GM04504 (cell line): ENCODE data around the gene KCND1.

Experiments used
- DNase-seq: peaks from one replicate; pipeline ENCODE4 v3.0.0-alpha.2; 2012; ENCODE audit warnings: low read depth

Gene KCND1

DNA sequence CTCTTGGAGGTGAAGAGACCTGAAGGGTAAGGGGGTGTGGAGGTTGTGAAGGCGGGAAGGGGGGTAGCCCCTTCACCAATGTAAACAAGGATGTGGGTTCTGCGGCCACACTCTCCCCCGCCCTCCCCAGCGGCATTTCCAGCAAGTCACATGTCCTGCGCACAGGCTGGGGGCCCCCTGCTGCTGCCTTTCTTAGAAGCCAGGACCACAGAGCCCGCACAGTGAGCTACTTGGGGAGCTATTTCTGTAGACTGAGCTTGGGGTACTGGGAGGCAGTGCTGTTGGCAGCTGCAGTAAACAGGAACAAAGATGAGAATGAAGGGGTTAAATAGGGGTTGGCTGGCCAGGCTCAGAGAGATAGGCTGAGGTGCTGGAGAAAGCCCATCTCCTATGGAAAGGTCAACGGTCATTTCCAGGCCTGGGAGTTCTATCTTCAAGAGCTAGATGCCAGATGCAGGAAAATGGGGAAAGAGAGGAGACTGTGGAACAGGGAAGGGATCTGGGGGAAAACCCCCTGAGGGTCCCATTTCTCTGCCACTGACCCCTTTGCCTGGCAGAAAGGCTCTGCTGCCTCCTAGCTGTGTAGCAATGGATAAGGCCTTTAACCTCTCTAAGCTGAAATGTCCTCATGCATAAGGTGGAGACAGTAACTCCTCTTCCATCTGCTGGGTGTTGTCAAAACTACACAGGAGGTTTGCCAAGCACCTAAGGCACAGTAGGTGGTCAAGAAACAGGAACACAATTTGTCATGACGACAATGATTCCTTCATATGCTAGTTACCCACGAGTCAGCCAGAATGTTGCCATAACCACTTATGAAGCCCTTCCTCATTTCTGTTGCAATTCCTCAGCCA lies 34.4 kb downstream of the KCND1 start:
- DNase-seq = no peak

DNA sequence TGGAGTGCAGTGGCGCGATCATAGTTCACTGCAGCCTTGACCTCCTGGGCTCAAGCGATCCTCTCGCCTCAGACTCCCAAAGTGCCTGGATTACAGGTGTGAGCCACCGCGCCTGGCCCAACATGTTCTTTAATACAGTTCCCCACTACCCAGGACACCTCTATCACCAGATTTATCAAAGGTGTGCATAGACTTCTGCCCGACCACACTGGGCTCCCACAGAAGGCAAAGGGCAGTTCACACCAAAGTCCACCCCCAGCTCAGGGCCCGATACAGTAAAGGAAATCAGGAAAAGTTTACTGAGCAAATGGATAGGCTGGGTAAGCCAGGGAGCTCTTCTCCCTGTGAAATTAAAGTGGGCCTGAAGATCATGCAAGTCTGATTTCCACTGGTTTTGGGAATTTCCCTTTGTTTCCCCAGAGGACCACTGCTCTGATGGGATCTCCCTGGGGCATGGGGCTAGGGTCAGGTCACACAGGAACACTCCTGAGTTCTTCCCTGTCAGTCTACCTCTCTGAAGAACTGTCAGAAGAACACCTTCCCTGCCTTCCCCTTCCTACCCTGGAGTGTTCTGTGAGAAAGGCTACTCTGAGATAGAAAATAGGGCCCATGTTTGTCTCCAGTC lies 35.1 kb downstream of the KCND1 start:
- DNase-seq = no peak

DNA sequence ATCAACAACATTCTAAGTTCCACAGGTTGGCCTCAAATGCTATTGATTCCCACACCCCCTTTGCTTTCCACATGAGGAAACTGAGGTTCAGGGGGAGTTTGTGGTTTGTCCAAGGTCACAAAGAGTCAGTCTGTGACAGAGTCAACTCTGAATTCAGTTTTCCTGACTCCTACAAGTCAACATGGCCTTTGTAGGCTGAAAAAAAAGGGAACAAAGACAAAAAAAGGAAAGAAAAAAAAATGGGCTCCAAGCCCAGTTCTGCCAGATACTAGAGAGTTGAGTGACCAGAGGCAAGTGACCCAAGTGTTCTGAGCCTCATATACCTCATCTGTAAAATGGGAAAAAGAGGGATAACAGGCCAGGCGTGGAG lies 36.4 kb downstream of the KCND1 start:
- no peak for DNase-seq

DNA sequence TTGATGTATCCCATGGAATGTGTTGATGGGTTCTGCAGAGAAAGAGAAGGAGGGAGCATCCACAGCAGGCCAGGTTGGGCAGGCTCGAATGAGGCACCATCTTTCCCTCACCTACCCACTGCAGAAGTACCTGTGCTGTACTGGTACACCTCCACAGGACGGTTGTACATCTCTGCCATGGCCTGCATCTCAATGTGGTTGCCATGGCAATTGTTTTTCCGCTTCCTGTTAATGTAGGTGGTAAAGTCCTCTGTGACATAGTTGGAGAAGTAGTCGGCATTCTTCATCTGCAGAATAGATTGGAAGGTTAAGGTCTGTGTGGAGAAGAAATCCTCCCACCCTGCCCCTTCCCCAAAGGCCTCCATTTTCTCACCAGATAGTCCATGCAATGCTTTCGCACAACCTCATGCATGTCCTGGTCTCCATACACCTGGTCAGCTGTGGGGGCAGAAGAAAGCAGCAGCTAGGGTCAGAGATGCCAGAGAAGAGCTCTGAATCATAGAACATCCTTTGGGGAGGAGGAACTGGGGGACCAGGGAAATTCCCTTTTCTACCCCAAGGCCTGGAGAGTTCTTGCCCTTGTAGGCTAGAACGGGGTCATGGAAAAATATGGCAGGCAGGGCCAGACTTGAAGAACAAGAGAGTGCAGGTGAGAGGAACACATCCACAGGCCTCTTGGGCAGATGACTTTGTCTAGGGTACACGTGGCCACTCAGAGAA lies 36.9 kb downstream of the KCND1 start:
- no peak for DNase-seq

DNA sequence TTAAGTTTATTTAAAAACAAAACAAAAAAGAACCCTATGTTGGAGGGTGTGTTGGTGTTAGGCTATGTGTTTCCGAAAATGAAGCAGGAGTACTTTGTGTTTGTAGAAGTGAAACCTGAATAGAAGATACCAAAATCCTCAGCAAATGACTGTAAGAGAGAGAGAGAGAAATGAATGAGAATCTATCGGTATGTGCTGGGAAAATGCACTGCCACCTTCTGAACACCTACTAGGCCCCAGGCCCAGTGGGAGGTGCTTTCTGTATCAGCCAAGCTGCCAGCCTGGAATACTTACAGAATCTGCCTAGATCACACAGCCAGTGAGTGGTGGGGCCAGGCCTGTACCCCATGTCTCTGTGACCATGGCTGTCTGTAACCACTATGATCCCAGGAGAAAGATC lies 37.9 kb downstream of the KCND1 start:
- no peak for DNase-seq

DNA sequence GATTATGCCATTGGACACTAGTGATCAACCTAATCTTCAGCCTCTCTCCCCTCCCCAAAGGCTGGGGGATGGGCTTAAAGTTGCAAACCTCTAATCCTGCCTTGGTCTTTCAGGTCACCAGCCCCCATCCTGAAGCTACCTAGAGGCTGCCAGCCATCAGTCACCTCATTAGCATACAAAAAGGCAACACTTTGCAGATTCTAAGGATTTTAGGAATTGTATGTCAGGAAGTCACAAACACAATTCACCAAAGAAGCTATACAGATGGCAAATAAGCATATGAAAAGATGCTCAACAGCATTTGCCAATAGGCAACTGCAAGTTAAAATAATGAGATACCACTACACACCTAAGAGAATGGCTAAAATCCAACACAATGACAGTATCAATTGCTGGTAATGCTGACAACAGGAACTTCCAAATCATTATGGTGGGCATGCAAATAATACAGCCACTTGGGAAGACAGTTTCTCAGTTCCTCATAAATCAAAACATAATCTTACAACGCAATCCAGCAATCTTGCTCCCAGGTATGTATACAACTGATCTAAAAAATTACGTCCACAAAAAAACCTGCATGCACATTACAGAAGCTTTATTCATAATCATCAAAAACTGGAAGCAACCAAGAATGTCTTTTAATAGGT lies 43.8 kb downstream of the KCND1 start:
- no peak for DNase-seq

DNA sequence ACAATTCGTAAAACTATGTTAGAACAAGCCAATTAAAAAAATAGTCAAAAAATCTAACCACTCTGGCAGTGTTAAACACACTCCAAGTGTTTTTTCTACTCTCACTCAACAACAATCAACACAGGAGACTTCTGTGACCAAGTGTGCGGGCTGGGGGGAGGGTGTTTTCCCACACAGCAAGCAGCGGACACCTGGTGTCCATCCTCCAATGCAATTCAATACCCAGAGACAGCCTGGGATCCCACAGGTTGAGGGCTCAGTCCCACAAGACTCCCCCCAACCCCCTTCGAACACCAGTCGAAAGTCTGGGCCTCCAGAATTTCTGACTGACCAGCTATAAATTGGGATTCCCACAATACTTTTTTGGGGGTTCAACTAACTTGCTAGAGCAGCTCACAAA lies 44.5 kb downstream of the KCND1 start:
- DNase-seq = no peak

DNA sequence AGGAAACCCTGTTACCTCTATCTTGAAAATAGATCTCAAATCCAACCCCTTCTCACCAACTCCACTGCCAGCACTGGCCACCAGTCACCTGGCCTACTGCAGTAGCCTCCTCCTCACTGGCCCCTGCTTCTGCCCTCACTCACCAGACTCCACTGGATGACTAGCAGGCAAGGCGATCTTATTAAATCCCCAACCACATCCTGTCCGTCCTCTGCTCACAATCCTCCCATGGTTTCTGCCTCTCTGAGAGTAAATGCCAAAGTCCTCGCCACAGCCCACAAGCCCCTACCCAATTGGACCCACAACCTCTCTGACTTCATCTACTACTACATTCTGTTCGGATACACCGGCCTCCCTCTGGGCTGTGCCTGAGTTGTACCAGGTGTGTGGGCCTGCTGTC lies 47.4 kb downstream of the KCND1 start:
- no peak for DNase-seq

DNA sequence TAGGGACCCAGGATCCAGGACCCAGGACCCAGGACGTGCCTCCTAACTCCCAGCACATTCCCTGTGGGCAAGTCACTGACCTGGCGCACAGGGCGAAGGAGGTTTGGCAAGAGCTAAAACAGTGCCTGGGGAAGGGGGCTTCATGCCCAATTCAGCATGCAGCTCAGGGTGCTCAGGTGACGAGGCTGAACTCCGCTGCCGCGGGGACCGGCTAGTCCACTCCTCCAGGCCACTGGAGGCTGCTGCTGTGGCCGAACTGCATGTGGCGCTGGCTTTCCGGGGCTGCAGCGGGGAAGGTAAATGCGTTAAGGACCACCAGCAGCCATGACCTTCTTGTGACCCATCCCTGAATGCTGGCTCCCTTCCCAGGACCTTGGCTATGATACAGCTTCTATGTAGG lies 47.9 kb downstream of the KCND1 start:
- no peak for DNase-seq

DNA sequence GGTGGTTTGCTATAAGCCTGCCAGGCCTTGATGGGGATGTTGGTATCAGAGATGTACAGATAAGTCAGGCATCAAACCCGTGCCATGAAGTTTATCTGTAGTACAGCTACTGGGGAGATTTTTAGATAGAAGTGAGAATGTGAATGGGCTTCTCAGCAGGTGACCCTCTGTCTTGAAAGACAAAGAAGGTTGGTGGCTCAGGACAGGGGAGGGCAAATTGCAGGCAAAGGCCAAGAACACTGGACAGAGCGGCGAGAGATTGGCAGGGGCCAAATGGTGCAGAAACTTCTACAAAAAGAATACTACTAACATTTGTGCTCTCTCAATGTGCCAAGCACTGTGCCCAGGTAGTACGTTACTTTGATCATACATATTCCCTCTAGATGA lies 50.9 kb downstream of the KCND1 start:
- no peak for DNase-seq

DNA sequence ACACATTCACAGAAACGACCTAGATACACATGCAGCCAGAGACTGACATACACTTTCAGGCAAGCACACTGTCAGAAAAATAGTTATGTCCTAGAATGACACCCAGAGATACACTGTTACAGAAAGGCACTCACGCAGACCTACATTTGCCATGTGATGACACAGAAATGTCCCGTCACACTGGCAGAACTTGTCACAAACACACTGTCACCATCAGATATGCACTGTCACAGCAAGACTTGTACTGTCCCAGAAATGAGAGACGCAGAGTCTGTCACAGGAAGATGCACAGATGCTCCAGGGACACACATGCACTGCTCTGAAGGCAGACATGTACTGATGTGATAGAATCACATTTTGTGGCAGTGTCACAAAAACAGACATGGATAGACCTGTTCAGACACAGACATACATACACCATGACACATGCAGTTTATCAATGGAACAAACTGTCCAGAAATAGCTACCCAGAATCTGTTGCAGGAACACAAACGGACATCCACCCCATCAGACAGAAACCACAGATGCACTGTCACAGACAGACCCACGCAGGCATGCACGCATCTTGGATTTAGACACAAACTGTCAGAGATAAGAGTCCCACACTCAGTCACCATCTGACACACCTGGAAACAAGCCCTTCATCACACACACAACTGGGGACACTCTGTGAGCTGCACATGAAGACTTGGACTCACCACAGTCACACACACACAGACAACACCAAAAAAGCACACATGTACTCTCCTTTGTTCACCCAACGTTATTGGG lies 51.5 kb downstream of the KCND1 start:
- no peak for DNase-seq

DNA sequence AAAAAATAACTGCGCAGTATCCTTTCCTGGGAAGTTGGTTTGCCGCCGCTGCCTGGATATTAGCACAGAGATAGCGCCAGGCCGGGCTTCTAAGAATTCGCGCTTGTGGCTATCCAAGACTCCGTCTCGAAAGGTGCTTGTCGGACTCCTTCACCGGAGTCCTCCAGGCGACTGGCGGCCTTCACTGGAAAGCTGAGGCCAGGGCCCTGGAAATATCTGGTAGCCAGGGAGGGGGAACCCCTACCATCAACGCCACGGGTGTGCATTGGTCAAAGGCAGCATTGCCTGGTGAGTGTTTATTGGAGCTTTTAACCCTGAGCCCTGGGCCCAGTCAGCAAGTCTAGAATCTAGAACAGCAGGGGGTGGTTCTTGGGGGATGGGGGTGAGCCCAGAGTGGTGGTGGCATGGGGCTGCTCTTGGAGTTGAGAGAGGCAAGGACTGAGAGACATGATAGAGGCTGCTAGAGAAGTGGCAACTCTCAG lies 52.2 kb downstream of the KCND1 start:
- DNase-seq = no peak

DNA sequence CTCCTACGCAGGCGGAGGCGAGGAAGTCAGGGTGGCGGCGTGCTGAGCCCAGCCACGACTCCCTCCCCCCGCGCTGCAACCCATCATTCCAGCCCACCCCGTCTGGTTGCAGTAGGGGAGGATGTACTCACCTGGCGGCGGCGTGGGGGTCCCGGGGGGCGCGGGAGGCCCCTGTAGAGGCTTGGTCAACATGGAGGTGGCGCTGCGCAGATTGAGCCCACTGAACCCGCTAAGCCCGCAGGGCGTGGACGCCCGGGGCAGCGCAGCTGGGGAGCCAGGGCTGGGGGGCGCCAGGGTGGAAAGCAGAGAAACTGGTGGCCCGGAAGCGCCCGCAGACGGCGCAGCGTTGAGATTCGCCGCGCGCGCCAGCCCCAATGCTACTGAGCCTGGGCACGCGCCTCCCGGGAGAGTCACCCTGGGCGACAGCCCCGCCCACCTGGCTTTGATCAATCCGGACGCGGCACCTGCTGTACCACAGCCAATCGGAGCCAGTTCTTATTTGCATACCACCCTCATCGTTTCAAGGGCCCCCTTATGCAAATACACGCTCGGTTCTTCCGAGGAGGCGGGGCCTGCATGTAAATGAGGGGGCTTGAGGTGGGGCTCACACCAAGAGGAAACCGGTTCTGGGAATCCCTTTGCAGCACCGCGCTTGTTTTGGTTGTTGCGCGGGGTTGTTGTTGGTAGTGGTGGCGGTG lies 52.9 kb downstream of the KCND1 start, which contains the start of gene PIM2:
TSS of gene PIM2 (minus strand) at position 382 of the 698 bp plus-strand sequence. CDS start at position 192, 190 bp downstream.
- no peak for DNase-seq

DNA sequence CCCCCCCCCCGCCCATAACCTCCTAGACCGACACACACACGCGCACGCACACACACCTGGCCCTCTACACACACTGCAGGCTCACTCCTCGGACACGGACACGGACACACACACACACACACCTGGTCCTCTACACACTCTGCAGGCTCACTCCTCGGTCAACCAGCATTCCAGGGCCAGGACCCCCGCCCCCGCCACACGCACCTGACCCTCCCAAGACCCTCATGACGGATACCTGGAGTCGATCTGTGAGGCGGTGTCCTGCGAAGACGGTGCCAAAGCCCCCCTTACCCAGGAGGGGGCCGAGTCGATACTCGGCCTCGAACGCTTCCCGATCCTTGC lies 53.4 kb downstream of the KCND1 start:
- DNase-seq = no peak

DNA sequence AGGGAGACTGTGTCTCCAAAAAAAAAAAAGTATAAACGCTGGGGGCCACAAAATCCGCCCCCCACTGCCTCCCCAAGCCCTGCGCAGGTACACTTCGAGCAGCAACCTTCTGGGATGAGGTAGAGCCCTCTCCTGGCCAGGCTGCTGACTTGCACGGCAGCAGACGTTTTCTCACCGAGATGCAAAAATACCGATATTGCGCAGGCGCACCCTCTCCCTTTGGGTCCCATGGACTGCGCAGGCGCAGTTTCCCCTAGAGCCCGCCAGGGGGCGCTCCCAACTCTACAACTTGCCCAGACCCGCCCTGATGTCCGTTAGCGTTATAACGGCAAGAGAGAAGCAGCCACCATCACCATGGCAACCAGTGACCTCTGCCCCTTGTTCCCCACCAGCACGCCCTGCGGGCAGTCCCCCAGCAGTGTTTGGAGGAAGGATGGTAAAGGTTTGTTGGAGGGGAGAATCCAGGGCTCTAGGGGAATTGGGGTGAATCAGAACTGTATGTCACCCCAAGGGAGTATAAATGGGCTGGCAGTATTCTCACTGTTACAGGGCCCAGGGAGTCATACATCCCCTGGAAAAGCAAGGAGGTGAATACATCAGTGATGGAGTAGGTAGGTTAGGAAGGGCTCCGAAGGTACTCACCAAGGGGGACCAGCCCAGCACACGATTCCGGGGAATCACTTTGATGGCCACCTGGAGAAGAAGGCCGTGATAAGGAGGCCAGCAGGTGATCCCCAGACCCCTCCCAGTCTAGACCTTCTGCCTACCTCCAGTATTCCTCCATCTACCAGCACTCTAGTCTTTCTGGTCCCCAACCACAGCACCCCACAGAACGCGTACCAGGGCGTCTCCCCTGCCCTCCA lies 54.3 kb downstream of the KCND1 start:
- peak; percentile 69 for DNase-seq

DNA sequence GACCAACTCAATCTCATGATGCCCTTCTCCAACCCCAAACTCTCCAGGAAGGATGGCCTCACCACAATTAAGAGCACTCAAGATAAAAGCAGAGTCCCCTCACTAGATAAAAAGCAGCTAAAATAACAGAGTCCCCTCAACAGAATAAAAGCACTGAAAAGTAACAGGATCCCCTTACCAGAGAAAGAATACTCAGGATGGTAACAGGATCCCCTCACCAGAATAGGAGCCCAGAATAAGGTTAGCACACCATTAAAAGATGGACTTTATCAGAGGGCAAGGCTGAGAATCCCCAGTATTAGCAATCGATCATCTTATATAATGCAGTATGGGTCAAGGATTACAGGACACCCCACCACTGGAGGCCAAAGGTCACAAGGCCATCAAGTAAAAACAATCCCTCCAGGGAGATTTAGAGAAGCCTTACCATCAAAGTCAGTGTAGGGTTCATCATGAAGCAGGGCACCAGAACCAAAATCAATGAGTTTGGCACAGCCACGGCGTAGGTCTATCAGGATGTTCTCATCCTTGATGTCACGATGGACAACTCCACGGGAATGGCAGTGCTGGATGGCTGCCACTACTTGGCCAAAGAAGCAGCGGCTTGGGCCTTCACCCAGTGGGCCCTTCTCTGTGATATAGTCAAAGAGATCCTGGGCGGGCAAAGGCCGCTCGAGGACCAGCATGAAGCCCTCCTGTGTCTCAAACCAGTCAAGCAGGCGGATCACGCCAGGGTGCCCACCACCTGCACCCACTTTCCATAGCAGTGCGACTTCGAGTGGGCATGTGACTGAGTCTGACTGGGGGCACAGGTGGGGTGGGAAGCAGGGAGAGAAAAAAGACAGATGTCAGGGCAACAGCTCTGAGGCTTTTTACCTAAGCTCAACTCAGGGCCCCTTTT lies 56.8 kb downstream of the KCND1 start:
- DNase-seq = no peak

DNA sequence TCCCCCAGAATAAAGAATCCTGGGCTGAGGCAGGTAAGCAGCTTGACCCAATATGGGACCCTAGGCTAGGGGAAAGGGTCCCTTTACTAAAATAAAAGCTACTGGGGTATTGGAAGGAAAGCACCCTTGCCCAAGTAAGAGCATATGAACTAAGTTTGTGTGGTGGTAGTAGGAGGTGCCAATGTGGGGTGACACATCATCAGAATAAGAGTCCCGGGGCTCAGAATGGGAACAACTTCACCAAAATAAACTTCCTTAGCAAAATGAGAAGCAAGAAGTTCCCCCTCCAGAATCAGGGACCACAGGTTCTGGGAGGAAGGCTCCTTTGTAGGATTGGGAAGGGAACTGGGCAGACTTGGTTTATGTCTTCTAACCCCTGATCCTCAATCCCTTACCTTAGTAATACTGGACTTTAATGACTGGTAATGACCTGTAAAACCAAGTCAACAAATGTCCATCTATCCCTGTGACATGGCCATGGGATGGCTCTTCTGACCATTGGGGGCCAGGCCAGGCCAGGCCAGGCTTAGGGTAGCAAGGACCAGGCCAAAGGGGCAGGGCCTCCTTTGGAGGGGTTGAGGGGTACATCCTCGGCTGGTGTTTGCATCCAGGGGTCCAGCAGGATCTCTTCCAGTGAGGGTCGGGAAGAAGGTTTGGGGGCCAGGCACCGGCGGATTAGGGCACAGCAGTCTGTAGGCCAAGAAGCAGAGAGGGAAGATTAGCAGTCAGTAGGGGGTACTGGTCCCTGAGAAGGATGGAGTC lies 57.9 kb downstream of the KCND1 start:
- DNase-seq = no peak
